Stomach (tissue), 19 donors: ENCODE data around the gene SRSF3. TPM values are rescaled to one million over a fixed set of nuclear protein-coding genes. Genes with fewer than 3 reads are reported as not detected.
A peak's percentile ranks its signal among the peaks of the same experiment; 100 is the strongest.

Experiments used
- DNase-seq, 2 donors: peaks; one replicate each; pipeline versions ENCODE4 v3.0.0 to v3.0.0-alpha.2; 2013 to 2019
- H3K27ac ChIP-seq, 5 donors: fragments of 200-600 bp in 4 of 5; sonication (generic) in 4 of 5; one replicate each; pipeline ENCODE4 v1.5.1; 2013 to 2019; ENCODE audit warnings: mild to moderate bottlenecking in 1 of 5, moderate library complexity in 1 of 5
- H3K27me3 ChIP-seq, 3 donors: fragments of 200-600 bp; sonication (generic); one replicate each; pipeline ENCODE4 v1.5.1; 2017 to 2019; ENCODE audit warnings: mixed run types in 1 of 3
- H3K36me3 ChIP-seq, 4 donors: fragments of 200-600 bp; sonication (generic); 1 replicate in 3 of 4; 2 replicates in 1 of 4; pipeline ENCODE4 v1.5.1; 2016 to 2019
- H3K4me1 ChIP-seq, 4 donors: fragments of 200-600 bp; sonication (generic); one replicate each; pipeline ENCODE4 v1.5.1; 2016 to 2019
- H3K4me3 ChIP-seq, 4 donors: fragments of 200-600 bp; sonication (generic) in 3 of 4; one replicate each; pipeline ENCODE4 v1.5.1; 2016 to 2019; ENCODE audit warnings: mild to moderate bottlenecking in 1 of 4
- H3K9me3 ChIP-seq, 4 donors: fragments of 200-600 bp; sonication (generic); one replicate each; pipeline ENCODE4 v1.5.1; 2016 to 2019
- CTCF ChIP-seq, 7 experiments: fragments of 450-650 bp in 4 of 7; fragments of 200-600 bp in 3 of 7; sonication (generic) in 3 of 7; IDR thresholded peaks; one replicate each; pipeline ENCODE4 v1.5.1; 2016 to 2019; ENCODE audit warnings: antibody characterized with exemption in 7 of 7, control low read depth in 2 of 7, mild to moderate bottlenecking in 1 of 7
- EP300 ChIP-seq: sonication (generic); formaldehyde crosslinking; IDR thresholded peaks from one replicate; pipeline ENCODE4 v1.6.1; 2017; ENCODE audit warnings: antibody characterized with exemption
- POLR2A ChIP-seq, 4 donors: fragments of 450-650 bp; IDR thresholded peaks; one replicate each; pipeline ENCODE4 v1.6.1; 2016; ENCODE audit warnings: antibody characterized with exemption in 4 of 4, control low read depth in 2 of 4, mild to moderate bottlenecking in 1 of 4, moderate library complexity in 1 of 4
- POLR2AphosphoS5 ChIP-seq, 3 donors: sonication (generic); formaldehyde crosslinking; IDR thresholded peaks; one replicate each; pipeline ENCODE4 v1.6.1; 2016; ENCODE audit warnings: antibody characterized with exemption in 3 of 3
- WGBS, 5 donors: extraction: QIAGEN DNeasy Blood & Tissue Kit in 3 of 5; methylation state at CpG; one replicate each; pipeline versions ENCODE4 v1.1.5 to v1.1.7; 2013 to 2018; 5-methylcytosine and 5-hydroxymethylcytosine counted together
- intact Hi-C: fragments of 100-400 bp; cut with DNase I; formaldehyde crosslinking; loops from one replicate; pipeline ENCODE4 v1.15.1; 2023; ENCODE audit warnings: low total_unique reads
- long read RNA-seq, 10 donors: transcript quantifications; one replicate each; lab custom pipeline, GENCODE V29; 2026
- polyA plus RNA-seq, 3 donors: library from polyadenylated mRNA; stranded (reverse); fragments of 200-250 nt; gene quantifications; one replicate each; pipeline ENCODE4 v1.2.3, GENCODE V29; 2013
- total RNA-seq, 5 donors: library from RNA; depleted of rRNA; stranded (reverse); fragments of >200 nt; gene quantifications; one replicate each; pipeline versions ENCODE4 v1.1.0 to v1.2.3, GENCODE V29; 2014 to 2016
- donor health status: healthy with polysubstance abuse.
- donor health status: Bipolar disorder and iron deficiency.
- donor health status: healthy.

The SRSF3 gene
- total RNA-seq (100 to 1,000 TPM in 4 of 5 donors, 10 to 100 TPM in 1; 77.2 to 250 (median 145) TPM), polyA plus RNA-seq (100 to 1,000 TPM; 130 to 179 (median 146) TPM)
- long read RNA-seq, donor 1, full-length matches to known transcripts, result 98 of 105 reads
- long read RNA-seq, donor 1, partial matches to known transcripts, result 7 of 105 reads
- long read RNA-seq, donor 1, other reads (novel, unspliced or antisense), result 0 of 105 reads
- long read RNA-seq, donor 2, full-length matches to known transcripts, result 134 of 139 reads
- long read RNA-seq, donor 2, partial matches to known transcripts, result 5 of 139 reads
- long read RNA-seq, donor 2, other reads (novel, unspliced or antisense), result 0 of 139 reads
- long read RNA-seq, donor 3, full-length matches to known transcripts, result 131 of 143 reads
- long read RNA-seq, donor 3, partial matches to known transcripts, result 12 of 143 reads
- long read RNA-seq, donor 3, other reads (novel, unspliced or antisense), result 0 of 143 reads
- long read RNA-seq, donor 4, full-length matches to known transcripts, result 29 of 29 reads
- long read RNA-seq, donor 4, partial matches to known transcripts, result 0 of 29 reads
- long read RNA-seq, donor 4, other reads (novel, unspliced or antisense), result 0 of 29 reads
- long read RNA-seq, donor 5, full-length matches to known transcripts, result 223 of 272 reads
- long read RNA-seq, donor 5, partial matches to known transcripts, result 40 of 272 reads
- long read RNA-seq, donor 5, other reads (novel, unspliced or antisense), result 9 of 272 reads
- long read RNA-seq, donor 6, full-length matches to known transcripts, result 345 of 390 reads
- long read RNA-seq, donor 6, partial matches to known transcripts, result 28 of 390 reads
- long read RNA-seq, donor 6, other reads (novel, unspliced or antisense), result 17 of 390 reads
- long read RNA-seq, donor 7, full-length matches to known transcripts, result 266 of 314 reads
- long read RNA-seq, donor 7, partial matches to known transcripts, result 37 of 314 reads
- long read RNA-seq, donor 7, other reads (novel, unspliced or antisense), result 11 of 314 reads
- long read RNA-seq, donor 8, full-length matches to known transcripts, result 248 of 272 reads
- long read RNA-seq, donor 8, partial matches to known transcripts, result 18 of 272 reads
- long read RNA-seq, donor 8, other reads (novel, unspliced or antisense), result 6 of 272 reads
- long read RNA-seq, donor 9, full-length matches to known transcripts, result 247 of 288 reads
- long read RNA-seq, donor 9, partial matches to known transcripts, result 41 of 288 reads
- long read RNA-seq, donor 9, other reads (novel, unspliced or antisense), result 0 of 288 reads
- long read RNA-seq, donor 10, full-length matches to known transcripts, result 116 of 127 reads
- long read RNA-seq, donor 10, partial matches to known transcripts, result 11 of 127 reads
- long read RNA-seq, donor 10, other reads (novel, unspliced or antisense), result 0 of 127 reads

DNA sequence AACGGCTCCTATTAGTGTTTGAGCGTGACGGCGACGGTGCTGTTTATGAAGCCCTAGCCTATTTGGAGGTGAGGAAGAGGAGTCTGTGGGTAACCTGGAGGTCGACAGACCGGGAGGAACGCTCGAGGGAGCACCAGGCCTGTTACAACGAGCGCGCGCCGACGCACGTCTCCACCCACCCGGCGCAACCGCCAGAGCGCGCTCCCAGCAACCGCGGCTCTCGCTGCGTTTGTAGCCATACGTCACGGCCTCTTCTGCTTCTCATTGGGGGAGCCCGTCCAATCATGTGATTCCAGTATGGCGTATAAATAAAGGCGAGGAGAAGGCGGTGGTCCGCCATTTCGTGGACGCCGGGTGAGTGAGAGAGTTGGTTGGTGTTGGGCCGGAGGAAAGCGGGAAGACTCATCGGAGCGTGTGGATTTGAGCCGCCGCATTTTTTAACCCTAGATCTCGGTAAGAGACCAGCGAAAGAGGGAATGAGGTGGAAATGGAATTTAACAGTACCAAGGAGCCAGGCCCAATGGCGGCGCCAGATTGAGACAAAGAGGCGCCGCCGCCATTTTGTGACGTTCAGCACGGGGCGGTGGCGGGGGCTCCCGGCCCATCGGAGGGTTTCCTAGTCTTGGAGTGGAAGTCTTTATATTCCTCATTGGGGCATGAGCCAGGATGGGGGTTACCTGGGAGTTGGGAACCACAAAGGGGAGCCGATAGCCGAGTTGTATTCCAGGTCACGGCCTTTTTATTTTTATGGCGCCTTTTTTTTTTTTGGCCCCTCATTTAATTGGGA lies at the start of gene SRSF3:
Gene SRSF3, plus strand, starts transcription at position 334 of the 787 bp plus-strand sequence. CDS start 2,401 bp downstream, outside the sequence.
- peak within 1 kb of the TSS; percentile 60 to 93 (median 76) for H3K4me3 ChIP-seq
- no peaks in the 10 kb centered on the region for H3K9me3 ChIP-seq
- WGBS, 5 donors, result 0 to 1% (median 0%) methylated on average over 54 to 58 of the region's 58 CpGs
- peaks cover 24 to 46% (median 37%) of the 10 kb centered on the region in 4 donors for H3K4me1 ChIP-seq
- intact Hi-C loops, result loop anchor here (5.0 kb wide), 1 partner anchor 42 kb away; no protein-coding TSS in a partner anchor
- TF ChIP-seq EP300, result no peak
- TF ChIP-seq POLR2A (IDR thresholded peaks at IDR 0.05), result peak in 2 of 4 donors; percentile 96 to 99
- peak in 5 of 7 experiments; percentile 36 to 66 (median 52) for TF ChIP-seq CTCF (IDR thresholded peaks at IDR 0.05)
- peak; percentile 94 to 100 (median 100) for TF ChIP-seq POLR2AphosphoS5 (IDR thresholded peaks at IDR 0.05)
- H3K27me3 ChIP-seq, result no peaks in the 10 kb centered on the region
- H3K36me3 ChIP-seq, result peaks cover 27 to 29% (median 27%) of the 10 kb centered on the region in 4 donors
- peak within 1 kb of the TSS; percentile 96 to 99 (median 97) for H3K27ac ChIP-seq
- peak; percentile 97 to 100 for DNase-seq

DNA sequence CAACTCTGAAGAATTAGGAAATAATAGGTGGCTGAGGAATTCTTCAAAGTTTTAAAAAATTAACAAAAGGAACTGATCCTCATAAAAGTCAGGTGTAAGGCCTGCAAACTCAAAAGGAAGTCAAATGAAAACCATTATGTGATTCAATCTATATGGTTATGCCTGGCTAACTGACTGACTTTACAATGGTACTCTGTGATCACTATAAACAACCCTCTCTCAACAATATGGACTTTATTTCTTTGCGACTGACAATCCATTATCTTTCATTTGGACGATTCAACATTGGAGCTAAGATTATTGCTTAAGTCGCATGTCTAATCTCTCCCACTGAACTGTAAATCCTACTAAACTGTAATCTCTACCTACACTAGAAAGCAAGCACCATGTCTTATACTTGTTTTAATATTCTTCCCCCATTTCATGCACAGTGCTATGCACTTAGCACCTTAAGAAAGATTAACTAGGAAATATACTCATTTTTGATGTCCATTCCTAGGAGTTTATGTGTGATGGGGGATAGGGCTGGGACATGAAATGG lies 48.3 kb upstream of the SRSF3 start:
- no peaks in the 10 kb centered on the region for H3K9me3 ChIP-seq
- DNase-seq, result no peak
- TF ChIP-seq POLR2A (IDR thresholded peaks at IDR 0.05) (no peak), CTCF (IDR thresholded peaks at IDR 0.05) (no peak), POLR2AphosphoS5 (IDR thresholded peaks at IDR 0.05) (no peak), EP300 (no peak)
- H3K27ac ChIP-seq, result peak overlapping the region; percentile 95 to 100 (median 99)
- peaks cover 0 to 8% (median 6%) of the 10 kb centered on the region in 4 donors for H3K36me3 ChIP-seq
- WGBS, 5 donors, result 11 to 17% (median 14%) methylated on average over 3 of the region's 3 CpGs
- no peaks in the 10 kb centered on the region for H3K27me3 ChIP-seq
- H3K4me3 ChIP-seq, result peak overlapping the region; percentile 69 to 97 (median 90)
- intact Hi-C loops, result no loop called here
- peaks cover 22 to 57% (median 43%) of the 10 kb centered on the region in 4 donors for H3K4me1 ChIP-seq

- intact Hi-C loops, result no loop called here
- 0 to 1% (median 1%) methylated on average over 15 of the region's 15 CpGs for WGBS, 5 donors
- Histone ChIP-seq H3K36me3 (peaks cover 0 to 2% (median under 1%) of the 10 kb centered on the region in 4 donors), H3K27ac (peak overlapping the region; percentile 95 to 100 (median 99)), H3K27me3 (no peaks in the 10 kb centered on the region), H3K9me3 (no peaks in the 10 kb centered on the region), H3K4me3 (peak overlapping the region; percentile 69 to 97 (median 90)), H3K4me1 (peaks cover 22 to 57% (median 40%) of the 10 kb centered on the region in 4 donors)
- no peak for TF ChIP-seq EP300
- TF ChIP-seq POLR2AphosphoS5 (IDR thresholded peaks at IDR 0.05), result peak in 1 of 3 donors; percentile 3
- no peak for TF ChIP-seq POLR2A (IDR thresholded peaks at IDR 0.05)
- no peak for TF ChIP-seq CTCF (IDR thresholded peaks at IDR 0.05)
- peak in 1 of 2 donors; percentile 50 for DNase-seq
These were observed 47.7 kb upstream of the SRSF3 start for GRCh38 chr6:36546308-36546919.
